Ureter (tissue), 1 donor: Measurements from ENCODE around the gene NKD2. TPM values are rescaled to one million over a fixed set of nuclear protein-coding genes. Genes with fewer than 3 reads are reported as not detected.

Source experiments
- total RNA-seq: library from RNA; stranded (reverse); gene quantifications from one replicate; pipeline ENCODE4 v1.2.4, GENCODE V29; 2023
- donor health status: DM: yes; HTN: yes; CAD: no.

The NKD2 gene
- total RNA-seq, 1 donor from 2014 or later = 14.2 TPM

Other genes starting within 250 kb of the NKD2 start
- gene ZDHHC11B, start 224.1 kb upstream of the NKD2 start, total RNA-seq = 15.6 TPM
- 39.5 TPM for gene ZDHHC11, start 157.8 kb upstream of the NKD2 start, total RNA-seq
- 63.6 TPM for gene BRD9, start 116.0 kb upstream of the NKD2 start, total RNA-seq
- 1.7 TPM for gene TRIP13, start 115.9 kb upstream of the NKD2 start, total RNA-seq
- gene SLC12A7, start 103.3 kb downstream of the NKD2 start, total RNA-seq = 77.0 TPM
- not detected for gene SLC6A19, start 192.8 kb downstream of the NKD2 start, total RNA-seq
- not detected for gene SLC6A18, start 216.6 kb downstream of the NKD2 start, total RNA-seq